Ammon's horn (tissue), 1 donor: ENCODE measurements around the gene SDHAF2.
"Not testable (repeated sequence)": the region's sequence is repeated elsewhere in the genome, so short reads cannot be mapped to it uniquely, and the experiment has no call there.

Experiments
- DNase-seq: peaks from one replicate; pipeline ENCODE4 v3.0.0-alpha.2; 2016; ENCODE audit warnings: low spot score

The SDHAF2 gene

DNA sequence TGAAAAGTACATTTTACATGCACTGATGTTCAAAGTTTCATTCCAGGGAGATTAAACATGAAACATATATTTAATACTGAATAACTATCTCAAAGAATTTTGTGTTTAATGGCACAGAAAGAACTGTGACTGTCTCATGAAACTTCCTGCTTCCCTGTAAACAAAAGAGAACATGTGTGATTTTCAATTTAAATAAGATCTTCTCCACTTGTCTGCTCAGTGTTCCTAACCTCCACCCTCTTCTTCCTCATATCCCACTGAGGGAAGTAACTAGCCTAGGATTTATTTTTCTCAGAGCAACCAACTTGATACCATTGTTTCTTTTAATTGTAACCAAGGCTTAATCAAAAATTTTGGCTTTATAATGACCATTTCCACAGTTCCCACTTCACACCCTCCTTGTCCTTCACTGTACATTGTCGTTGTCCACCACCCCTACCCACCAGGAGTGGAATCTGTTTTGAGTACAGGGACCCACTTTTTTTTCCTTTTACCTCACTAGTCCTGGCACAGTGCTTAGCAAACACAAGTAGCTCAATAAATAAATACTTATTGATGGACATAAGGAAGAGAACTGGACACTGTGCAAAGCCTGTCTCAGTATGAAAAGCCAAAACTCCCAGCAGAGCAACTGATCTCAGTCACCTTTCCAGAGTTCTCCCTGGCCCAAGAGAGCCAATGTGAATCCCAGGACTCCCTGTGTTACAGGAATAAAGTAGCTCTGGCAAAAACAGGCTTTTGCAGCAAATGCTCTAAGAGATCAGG, 4.4 kb upstream of the SDHAF2 start:
- no peak for DNase-seq

DNA sequence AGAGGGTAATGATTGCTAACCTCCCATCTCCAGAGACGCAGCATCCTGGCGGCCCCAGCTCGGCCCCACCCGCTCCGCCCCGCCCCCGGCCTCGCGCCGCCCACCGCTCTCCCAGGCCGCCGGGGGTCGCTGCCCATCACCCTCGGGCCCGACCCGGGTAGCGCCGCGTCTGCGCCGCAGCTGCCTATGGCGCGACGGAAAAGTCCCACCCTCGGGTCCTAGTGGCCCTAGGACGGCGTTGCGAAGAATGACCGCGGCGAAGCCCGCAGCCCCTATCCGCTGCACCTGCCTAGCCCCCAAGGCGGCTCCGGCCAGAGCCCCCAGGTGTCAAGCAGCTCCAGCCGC, 606 bp upstream of the SDHAF2 start:
- DNase-seq, result peak; percentile 31

DNA sequence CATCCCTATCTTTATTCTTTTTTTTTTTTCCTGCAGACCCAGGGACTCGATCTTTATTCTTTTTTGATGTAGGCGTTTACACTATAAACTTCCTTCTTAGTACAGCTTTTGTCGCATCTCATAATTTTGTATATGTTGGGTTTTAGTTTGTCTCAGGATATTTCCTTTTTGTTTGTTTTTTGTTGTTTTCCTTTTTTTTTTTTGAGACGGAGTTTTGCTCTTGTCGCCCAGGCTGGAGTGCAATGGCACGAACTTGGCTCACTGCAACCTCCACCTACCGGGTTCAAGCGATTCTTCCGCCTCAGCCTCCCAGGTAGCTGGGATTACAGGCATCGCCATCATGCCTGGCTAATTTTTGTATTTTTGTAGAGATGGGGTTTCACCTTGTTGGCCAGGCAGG, 915 bp downstream of the SDHAF2 start:
- not testable (repeated sequence) for DNase-seq

DNA sequence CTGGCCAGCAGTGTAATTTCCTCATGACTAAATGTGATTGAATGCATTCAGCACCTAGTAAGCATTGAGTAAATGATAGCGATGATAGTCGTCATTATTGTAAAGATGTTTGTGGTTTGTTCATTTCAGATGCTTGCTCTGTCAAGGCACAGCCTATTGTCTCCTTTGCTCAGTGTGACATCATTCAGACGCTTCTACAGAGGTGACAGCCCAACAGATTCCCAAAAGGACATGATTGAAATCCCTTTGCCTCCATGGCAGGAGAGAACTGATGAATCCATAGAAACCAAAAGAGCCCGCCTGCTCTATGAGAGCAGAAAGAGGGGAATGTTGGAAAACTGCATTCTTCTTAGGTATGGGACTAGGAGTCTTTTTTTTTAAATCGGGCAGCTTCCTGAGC, 7.6 kb downstream of the SDHAF2 start:
- DNase-seq, result no peak

DNA sequence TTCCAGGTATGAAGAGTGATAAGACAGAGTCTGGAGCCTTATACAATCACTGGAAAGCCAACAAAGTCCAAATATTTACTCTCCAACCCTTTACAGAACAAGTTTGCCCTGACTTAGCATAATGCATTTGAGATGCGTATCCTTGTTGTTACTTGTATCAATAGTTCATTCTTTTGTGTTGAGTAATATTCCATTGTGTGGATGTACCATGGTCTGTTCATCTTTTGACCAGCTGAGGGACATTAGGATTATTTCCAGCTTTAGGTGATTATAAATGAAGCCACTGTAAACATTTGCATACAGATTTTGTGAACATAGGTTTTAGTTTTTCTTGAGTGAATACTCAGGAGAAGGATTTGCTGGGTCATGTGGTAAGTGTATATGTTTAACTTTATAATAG, 9.7 kb downstream of the SDHAF2 start:
- no peak for DNase-seq

DNA sequence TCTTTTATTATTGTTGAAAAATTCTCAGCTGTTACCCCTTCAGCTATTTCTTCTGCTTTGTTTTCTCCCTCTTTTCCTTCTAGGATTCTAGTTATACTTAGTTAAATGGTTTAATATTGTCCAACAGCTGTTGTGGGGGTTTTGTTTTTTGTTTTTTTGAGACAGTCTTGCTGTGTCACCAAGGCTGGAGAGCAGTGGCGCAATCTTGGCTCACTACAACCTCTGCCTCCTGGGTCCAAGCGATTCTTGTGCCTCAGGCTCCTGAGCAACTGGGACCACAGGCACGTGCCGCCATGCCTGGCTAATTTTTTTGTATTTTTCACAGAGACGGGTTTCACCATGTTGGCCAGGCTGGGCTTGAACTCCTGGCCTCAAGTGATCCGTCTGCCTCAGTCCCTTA, 12.7 kb downstream of the SDHAF2 start:
- DNase-seq, result no peak

DNA sequence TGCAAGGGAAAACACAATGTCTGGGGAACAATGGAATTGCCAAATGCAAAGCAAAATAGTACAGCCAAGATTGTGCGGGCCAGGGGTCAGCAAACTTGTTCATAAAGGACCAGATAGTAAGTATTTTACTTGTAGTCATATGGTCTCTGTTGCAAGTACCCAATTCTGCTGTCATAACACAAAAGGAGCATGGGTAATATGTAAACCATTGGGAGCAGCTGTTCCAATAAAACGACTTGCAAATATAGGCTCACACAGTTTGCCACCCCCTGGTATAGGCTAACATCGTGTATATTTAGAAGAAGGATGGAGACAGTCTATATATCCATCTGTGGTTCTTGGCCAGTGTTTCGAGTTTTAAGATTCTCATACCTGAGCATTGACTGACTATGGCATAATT, 15.6 kb downstream of the SDHAF2 start:
- DNase-seq, result no peak

DNA sequence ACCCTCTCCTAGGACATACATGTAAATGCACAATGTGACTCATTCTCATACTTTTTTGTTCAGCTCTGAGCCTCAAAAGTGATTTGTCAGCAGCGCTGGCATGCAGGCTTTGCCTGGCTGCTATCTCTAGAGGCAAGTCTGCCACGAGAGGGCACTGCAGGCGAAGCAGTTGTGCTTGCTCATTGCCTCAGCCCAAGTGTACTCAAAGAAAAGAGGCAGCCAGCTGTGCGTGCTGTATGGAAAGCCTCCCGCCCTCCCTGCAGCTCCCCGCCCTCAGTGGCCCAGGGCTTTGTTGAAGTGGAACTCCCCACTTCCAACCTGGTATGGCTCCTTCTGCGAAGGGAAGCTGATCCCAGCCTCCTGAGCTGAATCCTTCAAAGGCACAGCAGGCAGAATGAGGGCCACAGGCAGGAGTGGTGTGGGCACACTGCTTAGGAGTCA, 16.3 kb downstream of the SDHAF2 start:
- peak; percentile 95 for DNase-seq

DNA sequence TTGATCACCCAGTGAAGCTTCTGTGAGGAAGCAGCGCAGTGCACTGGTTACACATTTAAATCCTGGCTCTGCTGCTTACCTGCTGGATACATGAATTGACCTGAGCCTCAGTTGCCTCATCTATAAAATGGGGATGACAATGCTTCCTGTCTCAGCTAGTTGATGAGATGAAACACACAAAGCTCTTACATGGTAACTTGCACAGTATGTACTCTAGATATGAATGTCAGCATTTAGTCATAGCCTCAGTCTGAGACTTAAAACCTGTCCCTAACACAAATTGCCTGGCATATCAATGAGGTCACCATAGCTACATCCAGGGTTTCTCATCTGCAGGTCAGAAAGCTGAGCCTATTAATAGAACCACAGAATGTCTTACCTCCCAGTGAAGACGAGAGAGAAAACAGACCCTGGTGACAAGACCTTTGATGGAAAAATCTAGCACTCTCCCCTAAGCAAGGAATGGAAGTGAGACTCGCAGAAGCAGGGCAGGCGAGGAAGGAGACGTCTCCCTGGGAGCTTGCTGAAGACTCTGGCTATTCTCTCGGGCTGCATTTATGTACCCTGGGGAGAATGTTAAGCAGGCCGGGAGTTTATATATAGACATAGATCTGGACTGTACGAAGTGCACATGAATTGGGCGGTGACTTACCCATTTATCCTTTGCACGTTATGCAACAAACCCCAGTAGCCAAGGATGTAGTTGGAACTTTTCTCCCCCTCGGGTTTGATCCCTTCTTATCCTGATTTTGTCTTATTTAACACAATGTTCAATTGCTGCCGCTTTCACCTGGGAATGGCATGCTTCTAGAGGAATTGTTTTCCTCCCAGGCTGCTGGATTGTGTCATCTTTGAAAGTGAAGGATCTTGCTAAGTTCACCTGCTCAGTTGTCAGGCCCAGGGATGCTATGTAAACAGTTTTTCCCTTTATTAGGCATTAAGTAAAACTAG, 18.0 kb downstream of the SDHAF2 start:
- no peak for DNase-seq

DNA sequence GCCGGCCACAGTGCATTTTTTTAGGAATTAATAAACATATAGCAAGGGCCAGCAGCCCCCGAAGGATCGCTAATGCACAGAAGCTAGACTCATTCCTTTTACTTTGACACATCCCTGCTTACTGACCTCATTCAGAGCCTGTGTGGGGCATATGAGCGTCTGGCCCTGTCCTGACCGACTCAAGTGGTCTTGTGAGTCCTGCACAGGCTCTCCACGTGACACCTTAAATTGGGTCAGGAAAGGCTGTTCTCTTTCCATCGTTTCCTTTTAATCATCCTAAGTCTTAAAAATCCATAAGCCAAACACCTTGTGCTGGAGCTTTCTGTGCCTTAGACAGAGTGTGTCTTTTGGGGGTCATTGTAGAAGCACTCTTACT, 18.6 kb downstream of the SDHAF2 start:
- no peak for DNase-seq

DNA sequence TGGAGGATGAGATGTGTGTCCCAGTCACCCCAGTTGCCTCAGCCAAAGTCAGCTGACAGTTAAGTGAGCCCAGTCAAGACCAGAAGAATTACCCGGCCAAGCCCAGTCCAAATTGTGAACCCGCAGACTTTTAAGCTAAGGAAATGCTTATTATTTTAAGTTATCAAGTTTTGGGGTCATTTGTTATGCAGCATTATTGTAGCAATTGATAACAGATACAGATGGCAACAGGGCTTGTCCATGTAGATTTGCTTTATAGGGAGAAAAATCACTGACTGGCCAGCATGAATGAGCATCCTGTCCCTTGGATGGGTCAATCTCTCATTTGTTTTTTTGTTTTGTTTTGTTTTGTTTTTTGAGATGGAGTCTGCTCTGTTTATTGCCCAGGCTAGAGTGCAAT, 22.9 kb downstream of the SDHAF2 start:
- no peak for DNase-seq

DNA sequence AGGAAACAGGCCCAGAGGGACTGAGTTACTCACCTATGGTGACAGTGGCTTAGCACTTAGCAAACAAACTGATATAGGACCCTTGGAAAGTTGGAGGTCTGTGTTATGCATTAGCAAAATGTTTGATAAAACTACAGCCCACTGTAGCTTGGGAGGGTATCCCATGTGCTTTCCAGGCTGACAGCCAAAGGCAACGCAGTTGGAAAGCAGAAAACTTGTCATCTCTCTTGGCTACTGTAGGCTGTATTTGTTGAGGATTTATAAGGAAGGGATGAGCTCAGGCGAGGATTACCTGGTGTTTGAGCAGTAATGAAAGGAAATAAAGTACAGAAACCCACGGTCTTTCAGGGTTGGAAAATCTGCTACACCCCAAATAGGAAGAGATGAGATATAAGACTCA, 23.8 kb downstream of the SDHAF2 start:
- DNase-seq, result no peak

DNA sequence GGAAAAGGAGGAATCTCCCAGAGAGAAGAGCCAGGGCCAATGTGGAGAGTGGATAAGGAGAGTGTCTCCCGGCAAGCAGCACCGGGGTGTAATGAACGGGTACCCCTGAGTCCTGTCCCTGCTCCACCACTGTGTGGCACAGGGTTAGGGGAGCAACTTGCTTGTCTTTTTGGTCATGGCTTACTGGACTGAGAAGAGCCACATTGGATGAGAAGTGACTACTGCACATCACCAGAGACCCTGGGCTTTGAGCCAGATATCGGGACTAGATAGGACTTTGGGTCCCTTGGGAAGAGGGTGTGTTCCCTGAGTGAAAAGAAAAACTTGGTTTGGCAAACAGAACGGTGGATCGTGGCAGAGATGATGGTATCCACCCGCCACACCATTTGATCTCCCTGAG, 24.6 kb downstream of the SDHAF2 start:
- DNase-seq, result no peak

DNA sequence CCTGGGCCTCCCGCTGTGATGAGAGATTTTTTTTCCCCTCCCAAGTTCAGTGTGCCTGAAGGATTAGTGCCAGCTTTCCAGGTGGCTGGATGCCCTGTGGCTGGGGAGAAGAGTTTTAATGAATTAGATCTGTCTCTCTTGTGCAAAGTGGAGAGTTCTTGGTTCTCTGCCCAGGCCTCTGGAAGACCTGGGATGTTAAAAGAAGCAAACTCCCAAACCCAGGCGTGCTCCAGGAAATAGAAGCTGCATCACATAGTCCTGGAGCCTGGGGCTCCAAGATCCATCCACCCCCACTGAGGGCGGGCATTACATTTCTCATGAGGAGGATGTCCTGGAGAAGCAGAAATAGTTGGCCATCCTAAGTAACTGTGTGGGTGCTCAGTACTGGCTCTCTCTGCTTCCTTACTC, 30.6 kb downstream of the SDHAF2 start:
- no peak for DNase-seq

DNA sequence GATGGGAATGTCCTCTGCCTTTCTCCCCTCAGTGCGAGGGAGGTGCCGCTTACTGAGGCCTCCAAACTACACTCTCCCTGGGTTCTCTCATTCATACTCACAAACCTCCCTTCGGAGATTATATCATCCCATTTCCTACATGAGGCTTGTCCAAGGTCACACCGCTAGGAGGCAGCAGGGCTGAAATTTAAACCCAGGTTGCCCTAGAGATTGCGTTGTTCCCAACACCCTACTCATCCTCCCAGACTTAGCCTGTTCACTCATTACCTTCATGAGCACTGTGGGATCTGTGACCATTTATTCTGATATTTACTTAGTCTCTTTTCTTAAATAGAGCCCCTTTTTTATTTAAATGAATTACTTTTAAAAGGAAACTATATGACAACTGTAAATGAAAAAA, 31.1 kb downstream of the SDHAF2 start:
- no peak for DNase-seq

DNA sequence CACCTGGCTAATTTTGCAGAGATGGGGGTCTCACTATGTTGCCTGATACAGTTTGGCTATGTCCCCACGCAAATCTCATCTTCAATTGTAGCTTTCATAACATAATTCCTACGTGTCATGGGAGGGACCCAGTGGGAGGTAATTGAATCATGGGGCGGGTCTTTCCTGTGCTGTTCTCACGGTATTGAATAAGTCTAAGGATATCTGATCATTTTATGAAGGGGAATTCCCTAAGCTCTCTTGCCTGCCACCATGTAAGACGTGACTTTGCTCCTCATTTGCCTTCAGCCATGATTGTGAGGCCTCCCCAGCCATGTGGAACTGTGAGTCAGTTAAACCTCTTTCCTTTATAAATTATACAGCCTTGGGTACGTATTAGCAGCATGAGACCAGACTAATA, 37.7 kb downstream of the SDHAF2 start:
- not testable (repeated sequence) for DNase-seq

DNA sequence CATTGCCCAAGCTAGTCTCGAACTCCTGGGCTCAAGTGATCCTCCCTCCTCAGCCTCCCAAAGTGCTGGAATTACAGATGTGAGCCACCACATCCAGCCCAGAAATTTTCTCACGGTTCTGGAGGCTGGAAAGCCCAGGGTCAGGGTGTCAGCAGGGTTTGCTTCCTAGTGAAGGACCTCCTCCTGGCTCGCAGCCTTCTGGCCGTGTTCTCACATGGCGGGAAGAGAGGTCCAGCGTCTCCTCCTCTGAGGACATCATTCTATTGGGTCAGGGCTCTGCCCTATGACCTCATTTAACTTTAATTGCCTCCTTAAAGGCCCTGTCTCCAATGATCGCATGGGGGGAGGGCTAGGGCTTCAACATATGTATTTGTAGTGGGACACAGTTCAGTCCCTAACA, 38.1 kb downstream of the SDHAF2 start:
- no peak for DNase-seq

DNA sequence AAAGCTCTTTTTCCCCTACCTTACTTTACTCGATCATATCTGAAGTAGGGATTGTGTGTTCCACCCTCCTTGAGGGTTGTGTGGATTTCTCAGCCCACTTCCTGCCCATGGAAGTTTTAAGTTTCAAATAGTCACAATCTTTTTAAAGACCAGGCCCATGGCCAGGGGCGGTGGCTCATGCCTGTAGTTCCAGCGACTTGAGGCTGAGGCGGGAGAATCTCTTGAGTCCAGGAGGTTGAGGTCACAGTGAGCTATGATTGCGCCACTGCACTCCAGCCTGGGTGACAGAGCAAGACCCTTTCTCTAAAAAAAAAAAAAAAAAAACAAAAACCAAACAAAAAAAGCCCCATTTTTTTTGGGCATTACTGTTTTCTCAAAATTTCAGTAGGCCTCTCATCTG, 42.4 kb downstream of the SDHAF2 start:
- no peak for DNase-seq

DNA sequence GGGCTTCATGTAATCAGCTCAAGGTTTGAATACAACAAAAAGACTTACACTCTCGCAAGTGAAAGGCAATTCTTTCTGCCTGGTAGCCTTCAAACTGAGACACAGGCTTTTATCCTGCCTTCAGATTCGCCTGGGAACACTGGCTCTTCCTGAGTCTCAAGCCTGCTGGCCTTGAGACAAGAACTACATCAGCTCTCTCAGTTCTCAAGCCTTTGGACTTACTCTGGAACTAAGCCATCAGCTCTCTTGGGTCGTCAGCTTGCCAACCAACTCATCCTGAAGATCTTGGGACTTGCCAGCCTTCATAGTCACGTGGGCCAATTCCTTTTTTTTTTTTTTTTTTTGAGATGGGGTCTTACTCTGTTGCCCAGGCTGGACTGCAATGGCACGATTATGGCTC, 42.9 kb downstream of the SDHAF2 start:
- peak; percentile 74 for DNase-seq

DNA sequence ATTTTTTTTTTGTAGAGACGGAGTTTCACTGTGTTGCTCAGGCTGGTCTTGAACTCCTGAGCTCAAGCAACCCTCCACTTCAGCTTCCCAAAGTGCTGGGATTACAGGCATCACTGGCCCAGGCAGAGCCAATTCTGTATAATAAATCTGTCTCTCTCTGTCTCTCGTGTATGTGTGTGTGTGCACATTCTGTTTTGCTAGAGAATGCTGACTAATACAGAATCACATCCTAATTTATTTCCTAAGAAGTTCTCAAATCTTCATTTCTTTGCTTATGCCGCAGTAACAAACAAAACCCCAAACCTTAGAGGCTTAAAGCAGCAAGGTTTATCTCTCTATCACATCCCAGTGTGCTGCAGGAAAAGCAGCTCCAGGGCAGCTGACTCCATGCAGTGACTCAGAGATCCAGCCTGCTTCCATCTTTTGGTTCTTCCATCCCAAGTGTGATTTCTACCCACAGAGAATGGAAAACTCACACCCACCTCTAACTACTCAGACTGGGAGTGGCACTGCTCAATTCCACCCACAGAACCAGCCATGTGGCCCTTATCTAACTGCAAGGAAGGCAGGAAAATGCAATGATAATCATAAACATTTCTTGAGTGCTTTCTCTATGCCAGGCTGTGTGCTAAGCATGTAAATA, 43.6 kb downstream of the SDHAF2 start:
- no peak for DNase-seq

DNA sequence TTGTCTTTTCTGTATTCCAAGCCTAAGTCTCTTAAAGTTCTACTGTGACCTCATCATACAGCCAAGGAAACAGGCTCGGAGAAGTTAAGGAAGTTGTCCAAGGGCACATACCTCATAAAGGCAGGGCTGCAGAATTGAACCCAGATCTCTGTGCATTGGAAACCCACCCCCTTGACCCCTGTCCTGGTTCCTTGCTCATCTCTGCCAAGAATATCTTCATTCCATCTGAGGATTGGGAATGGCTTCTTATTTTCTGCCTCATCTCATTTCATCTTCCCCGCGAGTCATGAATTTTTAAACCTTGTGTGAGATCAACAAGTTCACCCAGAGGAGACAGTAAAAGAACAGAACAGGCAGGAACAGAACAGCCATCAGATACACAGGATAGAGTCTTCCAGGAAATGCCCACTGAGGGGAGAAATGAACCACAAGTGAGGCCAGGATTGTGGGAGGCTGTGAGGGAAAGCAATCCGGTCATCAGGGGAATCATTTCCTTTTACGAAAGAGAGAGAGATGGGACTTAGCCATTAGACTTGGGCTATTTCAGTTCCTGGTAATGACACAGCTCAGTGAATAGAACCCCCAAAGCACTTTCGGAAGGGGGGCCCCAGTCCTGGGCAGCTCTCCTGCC, 44.2 kb downstream of the SDHAF2 start:
- DNase-seq, result no peak

DNA sequence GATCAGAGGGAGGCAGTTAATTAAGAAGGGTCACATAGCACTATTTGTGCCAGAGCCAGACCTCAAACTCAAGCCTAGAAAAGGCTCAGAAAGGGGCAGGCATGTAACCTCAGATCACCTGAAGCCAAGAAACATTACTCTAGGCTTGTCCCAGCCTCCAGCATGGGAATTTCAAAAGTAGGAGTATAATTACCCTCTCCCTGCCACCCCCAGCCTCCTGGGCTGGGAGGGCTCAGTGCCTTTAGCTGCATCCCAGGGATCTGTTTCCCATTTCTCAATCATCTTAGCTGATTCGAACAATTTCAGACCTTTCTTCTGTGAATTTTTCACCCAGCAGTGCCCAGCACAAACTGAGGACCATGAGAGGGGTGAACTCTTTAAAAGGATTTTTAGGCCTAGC, 45.5 kb downstream of the SDHAF2 start:
- DNase-seq, result no peak
